HG02885 (cell line): Measurements from ENCODE around the gene C17orf50.

Experiments used
- ATAC-seq: cut with Tn5 transposase; IDR thresholded peaks from one replicate; pipeline ENCODE4 v1.9.1; 2021; ENCODE audit warnings: mild to moderate bottlenecking; ENCODE audit not compliant: unreplicated experiment, poor library complexity

Gene C17orf50

DNA sequence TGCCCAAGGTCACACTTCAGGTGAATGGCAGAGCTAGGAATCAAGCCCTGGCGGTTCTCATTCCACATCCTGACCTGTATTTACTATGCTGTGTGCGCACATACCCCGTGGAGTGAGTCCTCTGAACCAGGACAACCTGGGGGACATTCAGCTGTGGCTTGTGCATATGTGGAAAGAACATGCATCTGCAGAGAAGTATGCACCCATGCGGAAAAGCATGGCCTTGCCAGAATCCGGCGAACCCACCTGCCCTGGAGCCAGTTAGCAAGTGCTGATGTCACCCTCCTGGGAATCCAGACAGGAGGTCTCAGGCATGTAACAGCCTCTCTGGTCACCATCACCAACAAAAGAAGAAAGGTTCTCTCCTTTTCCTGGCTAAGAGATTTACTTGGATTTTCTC lies 27.3 kb upstream of the C17orf50 start:
- no peak for ATAC-seq

GRCh38 chr17:35734396-35734795 lies 26.3 kb upstream of the C17orf50 start:
- no peak for ATAC-seq

- no peak for ATAC-seq
Observed at GRCh38 chr17:35735036-35735805, 25.5 kb upstream of the C17orf50 start.

DNA sequence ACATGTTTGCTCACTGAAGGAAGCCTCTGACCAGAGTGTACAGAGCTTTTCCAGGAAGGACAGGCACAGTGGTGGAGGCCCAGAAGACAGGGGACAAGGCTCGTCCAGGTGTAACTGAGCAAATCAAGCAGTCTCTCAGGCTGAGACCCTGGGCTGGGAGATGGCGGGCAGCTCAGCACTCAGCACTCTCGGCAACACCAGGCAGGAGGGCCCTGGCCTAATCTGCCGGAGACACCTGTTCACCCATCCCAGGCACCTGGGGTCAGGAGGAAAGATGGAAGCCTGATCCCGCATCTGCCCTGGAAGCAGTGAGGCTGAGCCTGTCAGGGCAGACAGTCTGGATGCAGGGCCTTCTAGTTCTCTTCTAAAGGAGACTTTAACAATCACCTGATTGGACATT lies 24.5 kb upstream of the C17orf50 start:
- ATAC-seq: no peak

GRCh38 chr17:35738519-35739133 lies 22.1 kb upstream of the C17orf50 start:
- no peak for ATAC-seq

GRCh38 chr17:35740216-35740615 lies 20.5 kb upstream of the C17orf50 start:
- ATAC-seq: no peak

- no peak for ATAC-seq
Observed at GRCh38 chr17:35740997-35741931, 19.4 kb upstream of the C17orf50 start.

- no peak for ATAC-seq
Observed at GRCh38 chr17:35742496-35742895, 18.2 kb upstream of the C17orf50 start.

DNA sequence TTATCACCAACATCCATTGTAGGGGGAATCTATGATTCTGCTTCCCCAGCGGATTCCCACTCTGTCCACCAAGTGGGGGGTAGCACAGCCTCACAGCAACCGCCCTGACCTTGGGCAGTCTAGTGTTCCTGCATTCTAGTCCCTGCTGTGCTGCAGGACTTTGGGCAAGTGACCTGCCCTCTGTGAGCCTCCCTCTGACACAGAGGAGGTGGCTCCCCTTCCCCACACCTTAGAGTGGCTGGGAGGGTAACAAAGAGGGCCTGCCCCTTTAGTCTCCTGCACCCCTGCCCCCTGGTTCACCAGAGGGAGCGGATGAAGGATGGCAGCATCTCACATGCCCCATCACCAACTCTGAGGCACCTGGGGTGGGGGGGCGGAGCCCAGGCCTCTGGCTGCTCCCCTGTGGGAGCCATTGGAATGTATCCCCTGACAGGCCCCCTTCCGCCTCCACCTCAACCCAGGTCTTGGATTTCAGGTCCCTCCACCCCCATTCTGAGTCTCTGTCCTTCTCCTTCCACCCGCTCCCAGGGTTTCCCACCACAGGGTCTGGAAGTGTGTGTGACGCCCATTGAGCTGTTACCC lies 17.7 kb upstream of the C17orf50 start:
- no peak for ATAC-seq

DNA sequence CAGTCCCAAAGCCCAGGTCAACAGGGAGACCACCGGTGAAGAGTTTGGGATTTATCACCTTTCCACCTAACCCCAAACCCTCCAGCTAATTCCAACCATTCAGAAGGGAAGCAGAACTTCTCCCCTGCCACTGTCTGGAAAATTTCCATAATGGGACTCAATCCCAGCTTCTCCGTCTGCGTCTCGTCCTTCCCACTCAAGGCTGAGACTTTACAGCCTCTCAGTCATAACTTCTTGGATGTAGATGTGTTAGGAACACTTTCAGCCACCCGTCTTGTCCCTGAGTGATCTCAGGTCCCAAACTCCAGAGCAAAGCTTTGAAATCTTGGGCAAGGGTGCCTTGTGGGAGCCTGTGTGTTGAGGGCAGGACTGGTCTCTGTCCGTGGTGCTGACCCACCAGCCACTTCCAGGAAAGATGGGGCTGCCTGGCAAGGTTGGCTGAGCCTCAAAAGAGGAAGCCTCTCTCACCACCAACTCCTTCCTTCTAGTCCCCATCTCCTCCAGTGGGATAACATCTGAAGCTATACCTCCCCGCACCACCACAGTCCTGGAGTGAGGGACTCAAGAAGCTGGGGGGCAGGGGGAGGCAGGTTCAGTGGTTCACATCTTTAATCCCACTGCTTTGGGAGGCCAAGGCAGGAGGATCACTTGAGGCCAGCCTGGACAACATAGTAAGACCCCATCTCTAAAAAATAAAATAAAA lies 16.9 kb upstream of the C17orf50 start:
- ATAC-seq: no peak

DNA sequence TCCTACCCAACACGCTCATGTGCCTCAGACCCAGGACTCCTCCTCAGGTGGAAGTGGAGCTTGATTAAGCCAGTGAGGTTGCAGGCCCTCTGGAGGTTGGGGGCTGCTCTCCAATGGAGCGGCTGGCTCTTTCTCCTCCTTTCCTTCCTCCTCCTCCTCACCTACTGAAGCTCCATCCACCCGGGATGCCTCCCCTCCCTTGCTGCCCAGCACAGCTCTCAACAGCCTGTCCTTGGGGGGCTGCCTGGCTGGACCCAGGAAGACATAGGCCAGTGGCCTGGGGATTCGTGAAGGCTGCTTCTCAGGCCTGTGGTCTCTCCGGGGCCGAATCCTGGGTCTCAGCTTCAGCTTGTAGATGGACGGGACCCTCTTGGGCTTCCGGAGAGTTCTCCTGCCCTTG lies 15.9 kb upstream of the C17orf50 start:
- ATAC-seq: no peak

GRCh38 chr17:35745246-35745645 lies 15.4 kb upstream of the C17orf50 start:
- ATAC-seq: no peak

- ATAC-seq: no peak
Observed at GRCh38 chr17:35745749-35746320, 14.9 kb upstream of the C17orf50 start.

DNA sequence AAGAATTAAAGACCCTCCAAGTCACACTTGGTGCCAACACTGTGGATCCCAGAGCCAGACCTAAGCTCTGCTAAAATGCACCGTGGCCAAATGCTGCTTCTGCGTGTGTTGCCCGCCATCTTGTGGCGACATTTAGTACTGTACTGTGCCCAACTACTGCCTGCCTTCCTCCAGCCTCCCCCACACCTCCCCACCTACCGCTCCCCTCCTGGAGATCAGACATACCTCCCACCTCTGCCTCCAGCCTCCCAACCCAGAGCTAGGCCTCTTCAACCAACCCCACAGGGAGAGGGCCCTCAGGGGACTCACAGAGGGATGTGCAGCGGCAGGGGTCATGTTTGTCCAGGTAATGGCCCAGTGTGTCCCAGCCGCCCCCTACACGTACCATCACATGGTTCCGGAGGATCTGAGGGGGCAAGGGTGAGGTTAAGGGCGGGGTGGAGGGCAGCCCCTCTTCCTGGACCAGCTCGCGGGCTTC lies 13.1 kb upstream of the C17orf50 start:
- no peak for ATAC-seq

GRCh38 chr17:35748341-35748841 lies 12.3 kb upstream of the C17orf50 start:
- ATAC-seq: no peak

GRCh38 chr17:35748979-35749378 lies 11.7 kb upstream of the C17orf50 start:
- ATAC-seq: no peak

DNA sequence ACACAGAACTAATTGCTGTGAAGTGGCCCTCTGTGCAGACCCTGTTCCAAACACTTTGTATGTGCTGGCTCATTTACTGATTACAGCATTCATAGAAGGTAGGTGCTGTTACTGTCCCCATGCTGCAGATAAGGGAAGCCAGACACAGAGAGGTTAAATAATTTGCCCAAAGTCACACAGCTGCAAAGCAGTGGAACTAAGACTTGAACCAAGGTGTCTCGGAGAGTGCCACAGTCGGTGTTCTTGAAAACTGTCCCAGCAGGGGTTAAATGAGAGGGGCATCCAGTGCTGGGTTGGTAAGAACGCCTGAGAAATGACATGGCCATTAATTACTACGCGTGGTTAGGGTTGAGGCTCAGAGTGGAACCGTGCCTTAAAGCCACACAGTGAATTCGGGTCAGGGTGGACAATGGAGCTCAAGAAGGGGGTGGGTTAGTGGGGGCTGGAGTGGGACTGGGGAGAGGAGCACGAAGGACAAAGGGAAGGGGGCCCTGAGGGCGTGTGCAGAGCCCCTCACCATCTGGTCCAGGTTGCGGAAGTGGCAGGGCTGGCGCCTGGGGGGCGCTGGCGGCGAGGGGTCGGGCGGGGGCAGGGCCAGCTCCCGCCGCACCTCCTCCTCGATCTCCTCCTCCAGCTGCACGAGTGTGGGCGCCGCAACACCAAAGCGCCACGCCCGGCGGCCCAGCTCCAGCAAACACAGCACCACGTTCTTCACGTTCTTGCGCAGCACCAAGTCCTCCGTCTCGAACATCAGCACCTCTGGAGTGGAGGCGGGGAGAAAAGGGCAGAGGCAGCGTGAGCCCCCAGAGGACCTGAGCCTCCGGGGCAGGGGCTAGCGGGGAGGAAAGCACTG lies 10.9 kb upstream of the C17orf50 start:
- no peak for ATAC-seq
